ENCODE data around the gene NBPF3.
"Not testable (repeated sequence)": the region's sequence is repeated elsewhere in the genome, so short reads cannot be mapped to it uniquely, and the experiment has no call there.

NBPF3 gene

GRCh38 chr1:21438646-21439312, 1.2 kb upstream of the NBPF3 start:
- not testable (repeated sequence) for DNase-seq (ENCODE audit: low spot score)

GRCh38 chr1:21439345-21439720, 604 bp upstream of the NBPF3 start:
- DNase-seq (ENCODE audit: low spot score) = no peak

DNA sequence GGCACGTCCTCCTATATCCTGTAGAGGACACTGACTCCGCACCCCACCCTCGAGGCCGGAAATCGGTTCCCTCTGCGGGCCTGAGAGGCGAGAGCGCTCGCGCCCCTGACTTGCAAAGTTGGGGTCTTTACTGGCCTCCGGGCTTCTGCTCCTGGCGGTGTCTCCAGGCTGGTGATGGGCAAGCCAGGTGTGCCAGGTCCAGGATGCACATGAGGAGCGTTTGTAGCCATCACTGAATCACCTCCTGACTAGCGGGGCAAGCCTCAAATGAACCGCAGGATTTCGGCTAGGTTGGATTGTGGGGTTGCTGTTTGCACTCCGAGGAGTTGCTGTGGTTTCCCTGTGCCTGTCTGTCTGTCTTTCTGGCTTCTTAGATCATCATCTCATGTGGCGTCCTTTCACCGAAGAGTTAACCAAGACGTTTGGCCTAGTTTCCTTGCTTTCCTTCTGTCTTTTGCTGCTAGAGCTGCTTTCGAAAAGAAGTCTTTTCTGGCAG, 741 bp downstream of the NBPF3 start:
- DNase-seq (ENCODE audit: low spot score) = not testable (repeated sequence)

DNA sequence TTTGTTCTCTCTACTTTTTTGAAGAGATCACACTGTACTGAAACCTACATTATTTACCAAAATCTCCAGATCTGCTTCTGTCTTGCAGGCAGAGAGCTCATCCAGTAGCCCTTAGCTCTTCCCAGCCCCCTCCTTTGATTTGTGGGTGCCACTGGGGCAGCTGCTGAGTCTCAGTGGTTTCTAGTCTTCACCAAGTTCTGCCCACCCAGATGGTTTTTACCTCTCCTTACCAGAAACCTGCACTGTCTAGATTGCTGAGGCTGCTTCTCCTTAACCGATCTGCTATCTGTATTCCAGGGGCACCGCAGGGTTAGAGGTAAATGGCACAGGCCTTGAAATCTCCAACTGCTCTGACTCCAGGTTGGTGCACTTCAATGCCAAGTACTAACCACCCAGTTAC, 6.7 kb downstream of the NBPF3 start:
- DNase-seq (ENCODE audit: low spot score) = not testable (repeated sequence)

DNA sequence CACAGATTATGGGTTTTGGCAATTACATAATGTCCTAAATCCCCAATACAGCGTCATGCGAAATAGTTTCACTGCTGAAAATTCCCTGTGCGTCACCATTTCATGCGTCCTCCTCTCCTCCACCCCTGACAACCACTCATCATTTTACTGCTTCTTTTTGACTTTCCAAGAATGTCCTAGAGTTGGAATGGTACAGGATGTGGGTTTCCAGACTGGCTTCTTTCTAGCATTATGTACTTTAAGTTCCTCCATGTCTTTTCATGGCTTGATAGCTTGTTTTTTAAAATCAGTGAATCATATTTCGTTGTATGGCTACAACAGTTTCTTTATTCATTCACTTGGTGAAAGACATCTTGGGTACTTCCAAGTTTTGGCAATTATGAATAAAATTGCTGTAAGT, 7.4 kb downstream of the NBPF3 start:
- DNase-seq (ENCODE audit: low spot score) = no peak

DNA sequence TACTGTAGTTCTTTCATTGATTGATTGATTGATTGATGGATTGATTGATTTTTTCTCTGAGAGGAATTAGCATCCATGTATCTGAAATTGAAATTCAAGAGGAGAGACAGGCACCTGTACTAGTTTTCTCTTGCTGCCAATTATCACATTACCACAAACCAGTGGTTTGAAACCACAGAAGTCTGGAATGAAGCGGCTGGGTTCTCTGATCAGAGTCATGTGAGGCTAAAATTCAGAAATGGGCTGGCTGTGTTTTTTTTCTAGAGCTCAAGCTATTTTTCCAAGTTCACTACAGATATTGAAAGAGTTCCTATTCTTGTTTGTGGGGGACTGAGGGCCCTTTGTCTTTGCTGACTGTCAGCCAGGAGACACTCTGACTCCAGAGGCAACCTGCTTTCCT, 10.0 kb downstream of the NBPF3 start:
- no peak for DNase-seq (ENCODE audit: low spot score)

- DNase-seq (ENCODE audit: low spot score) = no peak
These were observed 11.3 kb downstream of the NBPF3 start for GRCh38 chr1:21451212-21451611.

DNA sequence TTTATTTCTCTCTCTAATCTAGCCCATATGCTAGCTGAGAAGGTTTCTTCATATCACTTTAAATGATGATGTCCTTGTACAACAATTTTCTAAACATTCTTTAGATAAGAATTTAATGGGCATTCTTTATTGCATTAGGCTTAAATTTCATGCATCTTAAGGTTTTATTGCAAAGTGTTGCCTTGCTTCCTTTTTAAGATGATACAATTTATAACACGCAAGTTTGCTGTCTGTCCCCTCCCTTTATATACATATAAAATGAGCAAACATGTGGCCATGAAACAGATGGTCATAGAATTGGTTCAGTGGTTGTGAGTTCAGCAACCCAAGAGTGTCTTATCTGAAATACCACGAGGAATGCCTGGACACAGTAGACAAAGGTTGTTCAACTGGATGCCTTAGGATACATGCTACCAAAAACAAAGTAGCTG, 12.1 kb downstream of the NBPF3 start:
- no peak for DNase-seq (ENCODE audit: low spot score)

GRCh38 chr1:21453964-21454614, 14.2 kb downstream of the NBPF3 start:
- not testable (repeated sequence) for DNase-seq (ENCODE audit: low spot score)

DNA sequence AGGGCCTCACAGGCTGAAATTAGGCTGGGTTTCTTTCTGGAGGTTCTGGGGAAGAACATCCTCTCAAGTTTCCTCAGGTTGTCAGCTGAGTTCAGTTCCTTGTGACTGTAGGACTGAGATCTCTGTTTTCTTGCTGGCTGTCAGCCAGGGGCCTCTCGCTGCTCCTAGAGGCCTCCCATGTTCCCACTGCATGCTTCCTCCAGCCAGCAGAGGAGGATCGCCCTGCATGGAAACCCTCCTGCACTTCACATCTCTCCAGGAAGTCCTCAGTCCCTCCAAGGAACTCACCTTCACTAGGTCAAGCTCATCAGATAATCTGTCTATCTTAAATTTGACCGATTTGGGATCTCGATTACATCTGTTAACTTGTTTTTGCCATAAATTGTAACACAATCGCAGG, 15.0 kb downstream of the NBPF3 start:
- not testable (repeated sequence) for DNase-seq (ENCODE audit: low spot score)

GRCh38 chr1:21457654-21458053, 17.7 kb downstream of the NBPF3 start:
- DNase-seq (ENCODE audit: low spot score) = no peak

DNA sequence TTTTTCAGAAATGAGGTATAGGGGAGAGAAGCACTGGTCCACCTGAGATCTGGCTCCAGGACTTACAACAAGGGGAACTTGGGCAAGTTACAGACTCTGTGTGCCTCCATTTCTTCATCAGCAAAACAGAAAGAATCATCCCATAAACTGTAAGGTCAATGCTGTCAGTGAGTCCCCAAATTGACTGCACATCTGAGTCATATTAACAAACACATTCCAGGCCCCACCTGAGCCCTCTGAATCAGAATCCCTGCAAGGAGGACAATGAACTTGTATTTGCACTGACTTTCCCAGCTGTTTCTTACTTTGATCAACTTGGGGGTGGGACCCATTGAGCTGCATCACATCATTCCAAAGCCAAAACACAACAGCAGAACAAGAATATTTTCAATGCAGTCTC, 25.2 kb downstream of the NBPF3 start:
- DNase-seq (ENCODE audit: low spot score) = not testable (repeated sequence)

DNA sequence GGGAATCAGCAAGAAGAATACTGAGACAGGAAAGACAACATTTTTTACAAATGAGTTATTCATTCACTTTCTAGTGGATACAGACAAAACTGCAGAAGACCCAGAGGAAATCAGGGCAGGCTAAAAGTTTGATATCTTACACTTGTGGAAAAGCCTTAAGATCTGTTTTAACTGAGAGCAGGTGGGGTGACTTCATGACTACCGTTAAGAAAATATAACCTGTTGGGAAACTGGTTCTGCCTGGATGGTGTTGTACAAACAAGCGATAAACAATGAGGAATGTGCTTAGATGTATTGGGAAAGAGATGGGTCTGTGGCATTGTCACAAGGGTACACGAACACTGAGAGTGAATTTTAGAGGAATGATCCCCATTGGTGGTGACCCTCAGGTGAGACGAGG, 28.0 kb downstream of the NBPF3 start:
- DNase-seq (ENCODE audit: low spot score) = not testable (repeated sequence)

- DNase-seq (ENCODE audit: low spot score) = peak; percentile 28
These were observed 28.7 kb downstream of the NBPF3 start for GRCh38 chr1:21468599-21468998.

- no peak for DNase-seq (ENCODE audit: low spot score)
These were observed 29.6 kb downstream of the NBPF3 start for GRCh38 chr1:21469581-21469980.

DNA sequence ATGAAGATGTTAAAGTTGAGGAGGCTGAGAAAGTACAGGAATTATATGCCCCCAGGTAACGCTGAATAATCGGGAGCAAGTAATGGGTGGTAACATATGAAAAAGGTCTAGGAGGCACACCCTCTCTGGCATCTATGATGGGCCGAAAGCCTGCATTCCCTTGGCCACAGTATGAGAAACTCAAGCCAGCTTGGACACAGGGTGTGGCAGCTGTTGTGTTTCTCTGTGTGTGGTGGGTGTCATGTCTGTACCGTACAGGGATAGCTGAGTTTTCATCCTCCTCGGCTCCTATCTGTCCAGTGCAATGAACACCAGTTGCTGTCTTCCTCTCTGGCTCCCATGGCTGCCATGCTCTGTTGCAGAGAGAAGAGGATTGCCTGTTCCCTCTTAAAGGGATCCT, 32.9 kb downstream of the NBPF3 start:
- DNase-seq (ENCODE audit: low spot score) = no peak

- DNase-seq (ENCODE audit: low spot score) = no peak
These were observed 38.4 kb downstream of the NBPF3 start for GRCh38 chr1:21478356-21478755.

DNA sequence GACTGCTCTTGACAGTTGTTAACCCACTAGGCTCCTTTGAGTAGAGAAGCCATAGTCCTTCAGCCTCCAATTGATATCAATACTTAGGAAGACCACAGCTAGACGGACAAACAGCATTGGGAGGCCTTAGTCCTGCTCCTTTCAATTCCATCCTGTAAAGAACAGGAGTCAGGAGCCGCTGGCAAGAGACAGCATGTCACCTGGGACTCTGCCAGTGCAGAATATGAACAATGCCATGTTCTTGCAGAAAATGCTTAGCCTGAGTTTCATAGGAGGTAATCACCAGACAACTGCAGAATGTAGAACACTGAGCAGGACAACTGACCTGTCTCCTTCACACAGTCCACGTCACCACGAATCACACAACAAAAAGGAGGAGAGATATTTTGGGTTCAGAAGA, 43.9 kb downstream of the NBPF3 start:
- DNase-seq (ENCODE audit: low spot score) = not testable (repeated sequence)

- no peak for DNase-seq (ENCODE audit: low spot score)
These were observed 49.2 kb downstream of the NBPF3 start for GRCh38 chr1:21489146-21489545.

- peak; percentile 47 for DNase-seq (ENCODE audit: low spot score)
These were observed 51.0 kb downstream of the NBPF3 start for GRCh38 chr1:21490774-21491487.

DNA sequence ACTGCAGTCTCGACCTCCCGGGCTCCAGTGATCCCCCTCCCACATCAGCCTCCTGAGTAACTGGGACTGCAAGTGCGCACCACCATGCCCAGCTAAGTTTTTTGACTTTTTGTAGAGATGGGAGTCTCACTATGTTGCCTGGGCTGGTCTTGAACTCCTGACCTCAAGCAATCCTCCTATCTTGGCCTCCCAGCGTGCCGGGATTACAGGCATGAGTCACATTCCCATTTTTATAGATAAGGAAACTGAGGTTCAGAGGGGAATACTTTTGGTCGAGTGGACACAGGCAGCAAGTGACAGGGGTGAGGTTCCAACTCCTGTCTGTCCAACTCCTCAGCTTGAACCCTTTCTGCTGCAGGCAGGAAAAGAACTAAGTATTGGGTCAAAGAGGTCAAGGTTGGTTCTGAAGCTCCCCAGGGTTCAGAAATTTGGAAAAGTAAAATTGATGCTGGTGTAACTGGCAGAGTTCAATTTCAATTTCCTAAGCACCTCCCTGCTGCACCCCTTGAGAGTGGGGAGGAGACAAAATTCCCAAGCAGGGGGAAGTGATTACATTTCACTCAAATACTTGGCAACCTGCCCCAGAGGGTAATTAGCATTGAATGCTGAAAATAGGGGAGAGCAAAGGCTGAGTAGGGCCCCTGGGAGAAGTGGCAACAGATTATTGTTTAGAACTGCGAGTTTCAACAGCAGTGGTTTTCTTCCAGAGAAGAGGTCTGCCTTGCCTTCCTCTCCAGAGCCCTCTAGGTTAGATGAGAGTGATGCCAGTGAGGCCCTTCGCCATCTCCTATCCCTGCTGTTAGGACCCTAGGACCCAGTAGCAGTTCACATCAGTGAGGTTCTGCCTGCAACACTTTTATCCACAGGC, 51.8 kb downstream of the NBPF3 start:
- peak; percentile 41 for DNase-seq (ENCODE audit: low spot score)

GRCh38 chr1:21492356-21492625, 52.4 kb downstream of the NBPF3 start:
- no peak for DNase-seq (ENCODE audit: low spot score)
